ENCODE measurements around the gene PATE2.

PATE2 gene

DNA sequence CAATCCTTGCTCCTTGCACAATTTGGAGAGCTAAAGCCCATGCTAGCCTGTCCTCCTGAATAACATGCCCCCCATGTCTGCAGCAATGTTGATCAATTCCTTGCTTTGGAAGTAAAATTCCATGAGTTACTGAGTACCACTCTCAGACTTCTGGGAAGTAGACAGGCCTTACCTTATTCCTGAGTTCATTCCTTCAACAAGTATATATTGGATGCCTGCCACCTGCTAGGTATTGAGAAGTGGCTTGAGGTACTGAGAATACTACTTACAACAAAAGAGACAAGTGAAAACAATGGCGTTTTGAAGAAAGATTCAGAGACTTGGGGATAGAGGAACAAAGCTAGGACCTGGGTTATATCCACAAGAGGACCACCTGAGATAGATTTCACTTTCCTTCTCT, 12.4 kb downstream of the PATE2 start:
- peaks cover 17% of the 10 kb centered on the region for H3K27me3 ChIP-seq (ENCODE audit: insufficient read depth, low read length)
- no peaks in the 10 kb centered on the region for H3K4me1 ChIP-seq (ENCODE audit: insufficient read depth, low read length)
- no peaks in the 10 kb centered on the region for H3K36me3 ChIP-seq (ENCODE audit: insufficient read depth, low read length)
- no peak overlapping the region for H2AFZ ChIP-seq (ENCODE audit: low read depth, low read length)
- H3K9me3 ChIP-seq (ENCODE audit: low read length) = no peaks in the 10 kb centered on the region
- H3K4me3 ChIP-seq (ENCODE audit: low read length) = no peak overlapping the region

GRCh38 chr11:125763483-125763882, 15.1 kb downstream of the PATE2 start:
- no peaks in the 10 kb centered on the region for H3K4me1 ChIP-seq (ENCODE audit: insufficient read depth, low read length)
- H3K4me3 ChIP-seq (ENCODE audit: low read length) = no peak overlapping the region
- no peaks in the 10 kb centered on the region for H3K9me3 ChIP-seq (ENCODE audit: low read length)
- no peak overlapping the region for H2AFZ ChIP-seq (ENCODE audit: low read depth, low read length)
- H3K27me3 ChIP-seq (ENCODE audit: insufficient read depth, low read length) = peaks cover 3% of the 10 kb centered on the region
- no peaks in the 10 kb centered on the region for H3K36me3 ChIP-seq (ENCODE audit: insufficient read depth, low read length)

DNA sequence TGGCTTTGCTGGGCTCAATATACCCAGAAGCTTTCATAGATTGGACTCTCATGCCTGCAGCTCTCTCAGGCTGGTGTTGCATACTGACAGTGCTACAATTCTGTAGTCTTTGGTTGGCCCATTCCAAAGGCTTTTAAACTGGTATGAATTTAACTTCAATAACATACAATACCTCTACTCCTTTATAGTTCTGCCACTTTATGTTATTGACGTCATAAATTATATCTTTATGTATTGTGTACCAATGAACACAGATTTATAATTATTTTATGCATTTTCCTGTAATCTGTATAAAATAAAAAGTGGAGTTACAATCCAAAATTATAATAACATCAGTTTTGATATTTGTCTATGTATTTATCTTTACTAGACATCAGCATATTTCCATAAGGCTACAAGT, 16.2 kb downstream of the PATE2 start:
- no peaks in the 10 kb centered on the region for H3K36me3 ChIP-seq (ENCODE audit: insufficient read depth, low read length)
- H3K4me1 ChIP-seq (ENCODE audit: insufficient read depth, low read length) = no peaks in the 10 kb centered on the region
- H3K9me3 ChIP-seq (ENCODE audit: low read length) = no peaks in the 10 kb centered on the region
- H2AFZ ChIP-seq (ENCODE audit: low read depth, low read length) = no peak overlapping the region
- H3K27me3 ChIP-seq (ENCODE audit: insufficient read depth, low read length) = peaks cover 3% of the 10 kb centered on the region
- H3K4me3 ChIP-seq (ENCODE audit: low read length) = no peak overlapping the region

- Histone ChIP-seq H3K4me1 (ENCODE audit: insufficient read depth, low read length) (no peaks in the 10 kb centered on the region), H3K36me3 (ENCODE audit: insufficient read depth, low read length) (no peaks in the 10 kb centered on the region), H2AFZ (ENCODE audit: low read depth, low read length) (no peak overlapping the region), H3K27me3 (ENCODE audit: insufficient read depth, low read length) (peaks cover 4% of the 10 kb centered on the region), H3K4me3 (ENCODE audit: low read length) (no peak overlapping the region), H3K9me3 (ENCODE audit: low read length) (no peaks in the 10 kb centered on the region)
Measured at GRCh38 chr11:125756050-125756449, 22.6 kb downstream of the PATE2 start.

GRCh38 chr11:125750629-125751028, 28.0 kb downstream of the PATE2 start:
- Histone ChIP-seq H3K36me3 (ENCODE audit: insufficient read depth, low read length) (no peaks in the 10 kb centered on the region), H3K4me1 (ENCODE audit: insufficient read depth, low read length) (no peaks in the 10 kb centered on the region), H3K4me3 (ENCODE audit: low read length) (no peak overlapping the region), H3K27me3 (ENCODE audit: insufficient read depth, low read length) (peaks cover 12% of the 10 kb centered on the region), H3K9me3 (ENCODE audit: low read length) (no peaks in the 10 kb centered on the region), H2AFZ (ENCODE audit: low read depth, low read length) (no peak overlapping the region)

DNA sequence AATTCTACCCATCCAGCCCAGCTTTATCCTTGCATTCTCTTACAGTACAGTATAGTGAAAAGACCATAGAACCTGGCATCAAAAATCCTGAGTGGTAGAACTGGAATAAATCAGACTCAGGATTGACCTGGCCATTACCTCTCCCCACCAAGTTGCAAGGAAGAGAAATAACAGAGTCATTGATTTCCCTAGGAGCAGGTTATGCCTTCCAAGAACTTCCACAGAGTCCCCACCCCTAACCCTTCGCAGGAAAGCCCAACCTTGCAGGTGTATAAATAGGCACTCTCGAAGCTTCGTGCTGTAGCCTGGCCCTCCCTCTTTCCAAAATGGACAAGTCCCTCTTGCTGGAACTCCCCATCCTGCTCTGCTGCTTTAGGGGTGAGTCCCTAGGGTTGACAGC, 32.6 kb downstream of the PATE2 start, which contains the start of gene PATE1:
Gene PATE1 (plus strand): TSS at position 301 of the 400 bp plus-strand sequence. CDS start 26 bp downstream, at position 327.
- H3K27me3 ChIP-seq (ENCODE audit: insufficient read depth, low read length) = peaks cover 8% of the 10 kb centered on the region

GRCh38 chr11:125743681-125744080, 34.9 kb downstream of the PATE2 start:
- Histone ChIP-seq H3K9me3 (ENCODE audit: low read length) (no peaks in the 10 kb centered on the region), H3K27me3 (ENCODE audit: insufficient read depth, low read length) (peaks cover 8% of the 10 kb centered on the region), H3K4me3 (ENCODE audit: low read length) (no peak overlapping the region), H2AFZ (ENCODE audit: low read depth, low read length) (no peak overlapping the region), H3K4me1 (ENCODE audit: insufficient read depth, low read length) (peaks cover 36% of the 10 kb centered on the region), H3K36me3 (ENCODE audit: insufficient read depth, low read length) (no peaks in the 10 kb centered on the region)

More for the DNA sequence above, 32.6 kb downstream of the PATE2 start, which contains the start of gene PATE1:
- Histone ChIP-seq H3K36me3 (ENCODE audit: insufficient read depth, low read length) (no peaks in the 10 kb centered on the region), H3K4me1 (ENCODE audit: insufficient read depth, low read length) (peaks cover 14% of the 10 kb centered on the region), H2AFZ (ENCODE audit: low read depth, low read length) (no peak within 1 kb of the TSS), H3K4me3 (ENCODE audit: low read length) (no peak within 1 kb of the TSS), H3K9me3 (ENCODE audit: low read length) (no peaks in the 10 kb centered on the region)

GRCh38 chr11:125740617-125741016, 38.0 kb downstream of the PATE2 start:
- H3K27me3 ChIP-seq (ENCODE audit: insufficient read depth, low read length) = no peaks in the 10 kb centered on the region
- no peaks in the 10 kb centered on the region for H3K36me3 ChIP-seq (ENCODE audit: insufficient read depth, low read length)
- no peak overlapping the region for H2AFZ ChIP-seq (ENCODE audit: low read depth, low read length)
- H3K4me1 ChIP-seq (ENCODE audit: insufficient read depth, low read length) = peaks cover 38% of the 10 kb centered on the region
- peaks cover 2% of the 10 kb centered on the region for H3K9me3 ChIP-seq (ENCODE audit: low read length)
- H3K4me3 ChIP-seq (ENCODE audit: low read length) = no peak overlapping the region

GRCh38 chr11:125728969-125729368, 49.7 kb downstream of the PATE2 start:
- Histone ChIP-seq H3K4me3 (ENCODE audit: low read length) (no peak overlapping the region), H3K27me3 (ENCODE audit: insufficient read depth, low read length) (no peaks in the 10 kb centered on the region), H3K9me3 (ENCODE audit: low read length) (no peaks in the 10 kb centered on the region), H2AFZ (ENCODE audit: low read depth, low read length) (no peak overlapping the region), H3K4me1 (ENCODE audit: insufficient read depth, low read length) (peaks cover 5% of the 10 kb centered on the region), H3K36me3 (ENCODE audit: insufficient read depth, low read length) (no peaks in the 10 kb centered on the region)

All from neuron (in vitro differentiated cells).